Esophagus muscularis mucosa (tissue), 4 donors: ENCODE measurements around the gene ARHGAP4. TPM values are rescaled to one million over a fixed set of nuclear protein-coding genes. Genes with fewer than 3 reads are reported as not detected.

Experiments used
- DNase-seq: peaks from one replicate; pipeline ENCODE4 v3.0.0-alpha.2; 2017; ENCODE audit errors: extremely low spot score
- H3K27ac ChIP-seq, 4 donors: fragments of 200-600 bp; sonication (generic); replicated peaks in 1 of 4; 1 replicate in 3 of 4; 2 replicates in 1 of 4; pipeline ENCODE4 v1.5.1; 2016 to 2019; ENCODE audit warnings: mild to moderate bottlenecking in 1 of 4
- H3K27me3 ChIP-seq, 4 donors: fragments of 200-600 bp; sonication (generic); one replicate each; pipeline versions ENCODE4 v1.5.1 to v1.6.0; 2016 to 2019
- H3K36me3 ChIP-seq, 4 donors: fragments of 200-600 bp; sonication (generic); one replicate each; pipeline ENCODE4 v1.5.1; 2016 to 2019
- H3K4me1 ChIP-seq, 4 donors: fragments of 200-600 bp; sonication (generic); one replicate each; pipeline ENCODE4 v1.5.1; 2016 to 2019
- H3K4me3 ChIP-seq, 4 donors: fragments of 200-600 bp; sonication (generic); 1 replicate in 2 of 4; 2 replicates in 2 of 4; pipeline ENCODE4 v1.5.1; 2016 to 2019; ENCODE audit warnings: mild to moderate bottlenecking in 4 of 4, moderate library complexity in 1 of 4
- H3K9me3 ChIP-seq, 4 donors: fragments of 200-600 bp; sonication (generic); 1 replicate in 3 of 4; 2 replicates in 1 of 4; pipeline ENCODE4 v1.5.1; 2016 to 2019
- CTCF ChIP-seq, 3 experiments: fragments of 200-600 bp in 2 of 3; fragments of 450-650 bp in 1 of 3; sonication (generic) in 2 of 3; IDR thresholded peaks; one replicate each; pipeline ENCODE4 v1.5.1; 2017 to 2019; ENCODE audit warnings: antibody characterized with exemption in 3 of 3, mild to moderate bottlenecking in 2 of 3, moderate library complexity in 1 of 3
- EP300 ChIP-seq: sonication (generic); formaldehyde crosslinking; IDR thresholded peaks from one replicate; pipeline ENCODE4 v1.6.1; 2017; ENCODE audit warnings: antibody characterized with exemption
- POLR2A ChIP-seq: fragments of 450-650 bp; IDR thresholded peaks from one replicate; pipeline ENCODE4 v1.6.1; 2017; ENCODE audit warnings: antibody characterized with exemption, moderate library complexity, mild to moderate bottlenecking, low read depth
- POLR2AphosphoS5 ChIP-seq, 2 donors: sonication (generic); formaldehyde crosslinking; IDR thresholded peaks; one replicate each; pipeline ENCODE4 v1.6.1; 2017; ENCODE audit warnings: antibody characterized with exemption in 2 of 2
- WGBS: methylation state at CpG from one replicate; pipeline ENCODE4 v1.1.5; 2018; 5-methylcytosine and 5-hydroxymethylcytosine counted together
- intact Hi-C: fragments of 100-400 bp; cut with DNase I; formaldehyde crosslinking; loops from one replicate; pipeline ENCODE4 v1.15.1; 2023
- total RNA-seq, 4 donors: library from RNA; depleted of rRNA; stranded (reverse); fragments of >200 nt; gene quantifications; one replicate each; pipeline versions ENCODE4 v1.1.0 to v1.2.1, GENCODE V29; 2016

ARHGAP4 gene
- total RNA-seq, 4 donors from 2014 or later: 15.9 to 22.4 (median 17.7) TPM

- Histone ChIP-seq H3K27me3 (no peaks in the 10 kb centered on the region), H3K36me3 (peaks cover 0 to 40% (median 32%) of the 10 kb centered on the region in 4 donors), H3K4me1 (peaks cover 34 to 67% (median 47%) of the 10 kb centered on the region in 4 donors), H3K27ac (peak overlapping the region; percentile 88 to 97 (median 96)), H3K9me3 (no peaks in the 10 kb centered on the region), H3K4me3 (peak overlapping the region; percentile 59 to 69 (median 63))
- intact Hi-C loops: no loop called here
- peak; percentile 73 for TF ChIP-seq POLR2A
- no peak for TF ChIP-seq EP300
- TF ChIP-seq POLR2AphosphoS5 (IDR thresholded peaks at IDR 0.05): peak; percentile 84 to 85
- TF ChIP-seq CTCF (IDR thresholded peaks at IDR 0.05): peak; percentile 22 to 32 (median 25)
- DNase-seq: peak; percentile 96
- WGBS: 33% methylated on average over 39 of the region's 76 CpGs
Observed at GRCh38 chrX:153927922-153928760, 2.1 kb upstream of the ARHGAP4 start.

GRCh38 chrX:153927672-153927921, 1.5 kb upstream of the ARHGAP4 start:
- Histone ChIP-seq H3K4me1 (peaks cover 37 to 73% (median 51%) of the 10 kb centered on the region in 4 donors), H3K4me3 (peak overlapping the region; percentile 59 to 69 (median 63)), H3K27ac (peak overlapping the region; percentile 88 to 97 (median 96)), H3K36me3 (peaks cover 0 to 35% (median 29%) of the 10 kb centered on the region in 4 donors), H3K9me3 (no peaks in the 10 kb centered on the region), H3K27me3 (no peaks in the 10 kb centered on the region)
- DNase-seq: no peak
- WGBS: 31% methylated on average over 8 of the region's 8 CpGs
- intact Hi-C loops: no loop called here
- TF ChIP-seq POLR2AphosphoS5 (IDR thresholded peaks at IDR 0.05): no peak
- no peak for TF ChIP-seq CTCF (IDR thresholded peaks at IDR 0.05)
- no peak for TF ChIP-seq POLR2A
- no peak for TF ChIP-seq EP300

- peak overlapping the region; percentile 59 to 69 (median 63) for H3K4me3 ChIP-seq
- no peaks in the 10 kb centered on the region for H3K9me3 ChIP-seq
- peaks cover 0 to 30% (median 23%) of the 10 kb centered on the region in 4 donors for H3K36me3 ChIP-seq
- no peaks in the 10 kb centered on the region for H3K27me3 ChIP-seq
- intact Hi-C loops: no loop called here
- TF ChIP-seq POLR2AphosphoS5 (IDR thresholded peaks at IDR 0.05) (peak in 1 of 2 donors; percentile 22), POLR2A (no peak)
- peak overlapping the region; percentile 88 to 97 (median 96) for H3K27ac ChIP-seq
- 51% methylated on average over 19 of the region's 31 CpGs for WGBS
- no peak for DNase-seq
- H3K4me1 ChIP-seq: peaks cover 43 to 73% (median 56%) of the 10 kb centered on the region in 4 donors
Observed at GRCh38 chrX:153926858-153927671, 1.0 kb upstream of the ARHGAP4 start.

- no peaks in the 10 kb centered on the region for H3K9me3 ChIP-seq
- peaks cover 0 to 24% (median 18%) of the 10 kb centered on the region in 4 donors for H3K36me3 ChIP-seq
- H3K4me1 ChIP-seq: peaks cover 46 to 75% (median 62%) of the 10 kb centered on the region in 4 donors
- H3K4me3 ChIP-seq: peak overlapping the region; percentile 59 to 69 (median 63)
- no peak for DNase-seq
- peak overlapping the region; percentile 88 to 97 (median 96) for H3K27ac ChIP-seq
- intact Hi-C loops: no loop called here
- WGBS: 50% methylated on average over 1 of the region's 4 CpGs
- TF ChIP-seq EP300: no peak
- no peaks in the 10 kb centered on the region for H3K27me3 ChIP-seq
Observed at GRCh38 chrX:153926552-153926857, 441 bp upstream of the ARHGAP4 start.

GRCh38 chrX:153925387-153925738, 701 bp downstream of the ARHGAP4 start:
- DNase-seq: no peak
- H3K27ac ChIP-seq: peak overlapping the region in 3 of 4 donors; percentile 94 to 97 (median 97)
- intact Hi-C loops: no loop called here
- peaks cover 49 to 87% (median 71%) of the 10 kb centered on the region in 4 donors for H3K4me1 ChIP-seq
- TF ChIP-seq POLR2A: no peak
- TF ChIP-seq CTCF (IDR thresholded peaks at IDR 0.05): no peak
- TF ChIP-seq EP300: no peak
- TF ChIP-seq POLR2AphosphoS5 (IDR thresholded peaks at IDR 0.05): no peak
- peak overlapping the region; percentile 59 to 69 (median 63) for H3K4me3 ChIP-seq
- no peaks in the 10 kb centered on the region for H3K27me3 ChIP-seq
- H3K9me3 ChIP-seq: no peaks in the 10 kb centered on the region
- WGBS: 89% methylated on average over 4 of the region's 4 CpGs
- H3K36me3 ChIP-seq: peaks cover 0 to 13% (median 6%) of the 10 kb centered on the region in 4 donors
